ENCODE data around the gene PCDHGB1.
"Not testable (repeated sequence)": the region's sequence is repeated elsewhere in the genome, so short reads cannot be mapped to it uniquely, and the experiment has no call there.

Gene PCDHGB1

GRCh38 chr5:141351591-141351990, 1.7 kb downstream of the PCDHGB1 start:
- no peak for DNase-seq

- no peak for DNase-seq
Observed at GRCh38 chr5:141354900-141355469, 5.1 kb downstream of the PCDHGB1 start, which contains the start of gene PCDHGA4. TSS of gene PCDHGA4 (plus strand) at chr5:141355021. CDS start at chr5:141355108, 87 bp downstream.

DNA sequence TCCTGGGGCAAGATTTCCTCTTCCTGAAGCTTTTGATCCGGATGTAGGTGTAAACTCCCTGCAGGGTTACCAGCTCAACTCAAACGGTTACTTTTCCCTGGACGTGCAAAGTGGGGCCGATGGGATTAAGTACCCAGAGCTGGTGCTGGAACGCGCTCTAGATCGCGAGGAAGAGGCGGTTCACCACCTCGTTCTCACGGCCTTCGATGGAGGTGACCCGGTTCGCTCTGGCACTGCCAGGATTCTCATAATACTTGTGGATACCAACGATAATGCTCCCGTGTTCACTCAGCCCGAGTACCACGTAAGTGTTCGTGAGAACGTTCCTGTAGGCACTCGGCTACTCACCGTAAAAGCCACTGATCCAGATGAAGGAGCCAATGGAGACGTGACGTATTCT, 5.7 kb downstream of the PCDHGB1 start:
- no peak for DNase-seq

DNA sequence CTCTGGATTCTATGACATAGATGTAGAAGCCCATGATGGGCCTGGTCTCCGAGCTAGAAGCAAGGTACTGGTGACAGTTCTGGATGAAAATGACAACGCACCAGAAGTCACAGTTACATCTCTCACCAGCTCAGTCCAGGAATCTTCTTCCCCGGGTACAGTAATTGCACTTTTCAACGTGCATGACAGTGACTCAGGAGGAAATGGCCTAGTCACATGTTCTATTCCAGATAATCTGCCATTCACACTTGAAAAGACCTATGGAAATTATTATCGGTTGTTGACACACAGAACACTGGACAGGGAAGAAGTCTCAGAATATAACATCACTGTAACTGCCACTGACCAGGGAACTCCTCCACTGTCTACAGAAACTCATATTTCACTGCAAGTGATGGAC, 6.2 kb downstream of the PCDHGB1 start:
- DNase-seq: no peak

DNA sequence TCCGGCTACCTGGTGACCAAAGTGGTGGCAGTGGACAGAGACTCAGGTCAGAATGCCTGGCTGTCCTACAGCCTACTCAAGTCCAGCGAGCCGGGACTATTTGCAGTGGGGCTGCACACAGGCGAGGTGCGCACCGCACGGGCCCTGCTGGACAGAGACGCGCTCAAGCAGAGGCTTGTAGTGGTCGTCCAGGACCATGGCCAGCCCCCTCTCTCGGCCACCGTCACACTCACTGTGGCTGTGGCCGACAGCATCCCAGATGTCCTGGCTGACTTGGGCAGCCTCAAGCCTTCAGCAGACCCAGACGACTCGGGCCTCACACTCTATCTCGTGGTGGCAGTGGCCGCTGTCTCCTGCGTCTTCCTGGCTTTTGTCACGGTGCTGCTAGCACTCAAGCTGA, 7.1 kb downstream of the PCDHGB1 start:
- no peak for DNase-seq

- peak; percentile 82 for DNase-seq
Observed at GRCh38 chr5:141359790-141360426, 10.0 kb downstream of the PCDHGB1 start, which contains the start of gene PCDHGB2. TSS of gene PCDHGB2 (plus strand) at chr5:141359994. CDS start at chr5:141360136, 142 bp downstream.

- no peak for DNase-seq
Observed at GRCh38 chr5:141360685-141361084, 10.8 kb downstream of the PCDHGB1 start.

DNA sequence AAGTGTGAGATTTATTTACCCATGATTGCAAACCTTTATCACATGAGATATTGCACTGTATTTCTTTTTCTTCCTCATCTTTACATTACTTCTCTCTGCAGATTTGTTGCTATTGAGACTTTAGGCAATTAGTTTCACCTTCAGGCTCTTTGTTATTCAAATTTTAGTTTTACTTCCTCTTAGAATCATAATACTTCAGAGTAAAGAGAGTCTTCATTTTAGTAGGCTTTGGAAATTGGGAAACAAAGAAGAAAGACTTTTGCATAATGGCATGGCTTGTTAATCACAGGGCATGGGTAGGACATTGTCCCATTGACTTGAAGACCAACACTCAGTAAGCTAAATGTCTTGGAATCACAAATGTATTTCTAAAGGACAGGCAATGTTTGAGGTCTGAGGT, 12.8 kb downstream of the PCDHGB1 start:
- peak; percentile 81 for DNase-seq

DNA sequence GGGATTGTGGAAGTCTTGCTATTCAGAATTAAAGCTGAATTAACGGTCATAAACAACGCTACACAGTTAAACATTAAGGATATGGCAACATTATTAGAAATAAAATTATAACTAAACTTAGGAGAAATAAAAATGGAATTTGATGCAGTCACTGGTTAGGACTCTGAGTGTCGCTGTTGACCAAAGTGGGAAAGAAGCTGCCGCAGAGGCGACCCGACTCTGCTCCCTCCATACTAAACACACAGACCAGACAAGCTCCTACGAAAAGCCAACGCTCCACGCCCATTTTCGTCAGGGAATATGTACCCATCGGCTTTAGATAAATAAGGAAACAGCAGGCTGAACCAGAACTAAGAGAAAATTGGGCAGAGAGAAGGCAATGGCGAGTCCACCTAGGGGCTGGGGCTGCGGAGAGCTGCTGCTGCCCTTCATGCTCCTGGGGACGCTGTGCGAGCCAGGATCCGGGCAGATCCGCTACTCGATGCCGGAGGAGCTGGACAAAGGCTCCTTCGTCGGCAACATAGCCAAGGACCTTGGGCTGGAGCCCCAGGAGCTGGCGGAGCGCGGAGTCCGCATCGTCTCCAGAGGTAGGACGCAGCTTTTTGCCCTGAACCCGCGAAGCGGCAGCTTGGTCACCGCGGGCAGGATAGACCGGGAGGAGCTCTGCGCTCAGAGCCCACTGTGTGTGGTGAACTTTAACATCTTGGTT, 14.2 kb downstream of the PCDHGB1 start, which contains the start of gene PCDHGA5:
Gene PCDHGA5 (plus strand): TSS at position 211 of the 709 bp plus-strand sequence. CDS start 169 bp downstream, at position 380.
- no peak for DNase-seq

GRCh38 chr5:141366016-141366896, 16.4 kb downstream of the PCDHGB1 start:
- DNase-seq: no peak

- DNase-seq: no peak
Observed at GRCh38 chr5:141369994-141370848, 20.3 kb downstream of the PCDHGB1 start, which contains the start of gene PCDHGB3. TSS of gene PCDHGB3 (plus strand) at chr5:141370242. CDS start at chr5:141370395, 153 bp downstream.

- no peak for DNase-seq
Observed at GRCh38 chr5:141371572-141372475, 21.9 kb downstream of the PCDHGB1 start.

GRCh38 chr5:141373673-141374317, 23.9 kb downstream of the PCDHGB1 start, which contains the start of gene PCDHGA6:
TSS of gene PCDHGA6 (plus strand) at chr5:141373891. CDS start at chr5:141374084, 193 bp downstream.
- DNase-seq: no peak

GRCh38 chr5:141374627-141375026, 24.7 kb downstream of the PCDHGB1 start:
- DNase-seq: no peak

- not testable (repeated sequence) for DNase-seq
Observed at GRCh38 chr5:141375444-141376155, 25.7 kb downstream of the PCDHGB1 start.

DNA sequence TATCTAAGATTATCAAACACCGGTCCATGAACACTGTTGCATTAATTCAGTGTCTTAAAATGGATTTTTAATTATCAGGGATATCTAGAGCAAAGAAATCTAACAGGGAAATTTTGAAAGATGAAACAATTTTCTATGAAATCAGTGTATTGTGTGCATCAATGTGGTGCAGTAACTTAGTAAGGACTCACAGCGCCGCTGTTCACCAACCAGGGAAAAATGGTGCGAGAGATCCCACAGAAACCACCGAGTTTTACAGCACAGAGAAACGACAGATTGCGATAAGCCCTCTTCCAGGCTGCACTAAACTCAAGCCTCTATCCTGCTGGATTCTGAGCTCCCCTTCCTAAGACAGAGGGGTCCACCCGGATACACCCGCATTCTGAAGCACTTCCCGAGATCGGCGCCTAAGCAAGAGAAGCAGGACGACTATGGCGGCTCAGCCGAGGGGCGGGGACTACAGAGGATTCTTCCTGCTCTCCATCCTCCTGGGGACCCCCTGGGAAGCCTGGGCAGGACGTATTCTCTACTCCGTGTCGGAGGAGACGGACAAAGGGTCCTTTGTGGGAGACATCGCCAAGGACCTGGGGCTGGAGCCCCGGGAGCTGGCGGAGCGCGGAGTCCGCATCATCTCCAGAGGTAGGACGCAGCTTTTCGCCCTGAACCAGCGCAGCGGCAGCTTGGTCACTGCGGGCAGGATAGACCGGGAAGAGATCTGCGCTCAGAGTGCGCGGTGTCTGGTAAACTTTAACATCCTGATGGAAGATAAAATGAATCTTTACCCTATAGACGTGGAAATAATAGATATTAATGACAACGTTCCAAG, 32.8 kb downstream of the PCDHGB1 start, which contains the start of gene PCDHGA7:
Gene PCDHGA7 (plus strand): TSS at position 274 of the 826 bp plus-strand sequence. CDS start 158 bp downstream, at position 432.
- no peak for DNase-seq

GRCh38 chr5:141383345-141383744, 33.4 kb downstream of the PCDHGB1 start:
- DNase-seq: no peak

Measured in MV-4-11 (cell line).